ENCODE measurements around the gene PPP1R10.
"Not testable (repeated sequence)": the region's sequence is repeated elsewhere in the genome, so short reads cannot be mapped to it uniquely, and the experiment has no call there.

PPP1R10 gene

GRCh38 chr6:30616811-30617564 lies at the start of gene PPP1R10:
Gene PPP1R10 (minus strand): TSS chr6:30617243. CDS start chr6:30609944, 7,299 bp downstream.
- peak; percentile 97 for DNase-seq

GRCh38 chr6:30666300-30666699 lies 49.3 kb upstream of the PPP1R10 start:
- peak; percentile 24 for DNase-seq

GRCh38 chr6:30664994-30665767 lies 48.1 kb upstream of the PPP1R10 start:
- no peak for DNase-seq

DNA sequence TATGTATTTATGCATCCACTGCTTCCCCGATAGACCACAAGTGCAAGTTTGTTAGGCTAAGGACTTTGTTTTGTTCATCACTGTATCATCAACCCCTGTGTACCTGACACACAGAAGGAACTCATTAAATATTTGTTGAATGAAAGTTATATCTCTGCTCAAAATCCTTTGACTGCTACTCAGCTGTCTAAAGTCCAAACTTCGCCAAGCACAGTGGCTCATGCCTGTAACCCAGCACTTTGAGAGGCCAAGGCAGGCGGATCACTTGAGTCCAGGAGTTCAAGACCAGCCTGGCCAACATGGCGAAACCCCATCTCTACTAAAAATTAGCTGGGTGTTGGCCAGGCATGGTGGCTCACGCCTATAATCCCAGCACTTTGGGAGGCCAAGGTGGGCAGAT lies 40.9 kb upstream of the PPP1R10 start:
- not testable (repeated sequence) for DNase-seq

- no peak for DNase-seq
Observed at GRCh38 chr6:30657454-30657853, 40.4 kb upstream of the PPP1R10 start.

- no peak for DNase-seq
Observed at GRCh38 chr6:30656513-30656912, 39.5 kb upstream of the PPP1R10 start.

DNA sequence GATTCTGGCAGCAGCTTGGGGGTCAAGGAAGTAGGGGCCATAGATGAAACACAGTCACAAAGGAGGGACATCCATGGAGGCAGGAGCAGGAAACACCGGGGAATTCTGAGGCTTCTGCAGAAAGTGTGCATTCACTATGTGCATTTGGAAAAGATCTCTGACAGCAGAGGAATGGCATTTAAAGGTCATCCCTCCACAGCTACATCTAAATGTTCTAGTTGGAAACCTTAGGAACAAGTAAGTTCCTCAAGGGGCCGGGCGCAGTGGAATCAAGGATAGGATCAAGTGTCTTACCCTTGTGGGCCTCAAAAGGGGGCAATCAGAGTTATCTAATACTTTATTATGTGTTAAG lies 38.7 kb upstream of the PPP1R10 start:
- DNase-seq = no peak

DNA sequence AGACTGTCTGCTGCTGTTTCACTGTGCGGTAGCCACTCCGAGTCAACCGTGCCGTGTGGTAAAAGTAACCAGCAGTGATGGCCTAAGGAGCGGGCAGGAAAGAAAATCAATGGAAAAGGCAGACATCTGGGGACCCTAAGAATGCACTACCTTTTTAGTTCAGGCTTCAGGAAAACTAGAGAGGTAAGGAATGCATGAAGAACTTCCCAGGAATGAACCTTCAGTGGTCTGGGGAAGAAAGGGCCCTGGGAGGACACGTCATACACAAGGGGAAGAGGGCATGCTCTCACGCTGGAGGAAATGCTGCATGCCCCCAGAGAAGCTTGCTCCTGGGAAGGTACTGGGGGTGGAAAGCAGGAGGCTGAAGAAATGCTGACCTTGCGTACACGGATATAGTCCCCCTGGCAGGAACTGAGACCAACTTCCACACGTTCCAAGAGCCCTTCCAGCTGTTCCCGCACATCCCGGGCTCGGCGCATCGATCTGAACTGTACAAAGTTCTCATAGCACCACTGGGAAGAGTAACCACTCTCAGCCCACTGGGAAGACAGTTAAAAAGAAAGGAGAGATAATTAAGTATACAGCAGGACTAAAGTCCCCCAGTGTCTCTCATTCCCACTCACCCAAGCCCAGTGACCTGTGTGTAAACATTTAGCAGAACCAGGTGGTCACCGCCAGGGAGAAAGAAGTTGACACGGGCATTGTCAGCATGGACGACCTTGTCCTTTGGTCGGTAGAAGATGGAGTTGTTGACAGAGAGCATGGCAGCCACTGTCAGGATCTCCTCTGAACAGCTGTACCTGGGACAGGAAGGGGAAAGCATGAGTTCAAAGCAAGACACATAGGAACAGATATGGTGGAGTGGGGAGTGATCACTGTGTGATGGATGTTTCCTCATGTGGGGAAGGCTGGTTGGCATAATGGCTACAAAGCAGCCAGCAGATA lies 38.0 kb upstream of the PPP1R10 start:
- DNase-seq = no peak

DNA sequence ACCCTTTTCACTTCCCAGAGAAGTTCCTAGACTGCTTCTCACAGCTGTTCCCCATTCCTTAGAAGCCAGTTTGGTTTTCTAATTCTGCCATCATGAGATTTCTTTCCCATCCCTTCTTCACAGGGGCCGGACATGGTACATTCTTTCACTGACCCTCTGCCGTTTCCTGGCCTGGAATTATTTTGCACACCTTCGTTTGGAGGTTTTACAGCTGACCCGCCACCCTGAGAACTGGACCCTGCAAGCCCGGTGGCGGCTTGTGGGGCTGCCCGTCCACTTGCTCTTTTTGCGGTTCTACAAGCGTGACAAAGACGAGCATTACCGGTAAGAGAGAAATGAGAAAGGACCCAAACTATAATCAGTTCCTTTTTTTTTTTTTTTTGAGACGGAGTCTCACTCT lies 34.1 kb upstream of the PPP1R10 start:
- DNase-seq = no peak

DNA sequence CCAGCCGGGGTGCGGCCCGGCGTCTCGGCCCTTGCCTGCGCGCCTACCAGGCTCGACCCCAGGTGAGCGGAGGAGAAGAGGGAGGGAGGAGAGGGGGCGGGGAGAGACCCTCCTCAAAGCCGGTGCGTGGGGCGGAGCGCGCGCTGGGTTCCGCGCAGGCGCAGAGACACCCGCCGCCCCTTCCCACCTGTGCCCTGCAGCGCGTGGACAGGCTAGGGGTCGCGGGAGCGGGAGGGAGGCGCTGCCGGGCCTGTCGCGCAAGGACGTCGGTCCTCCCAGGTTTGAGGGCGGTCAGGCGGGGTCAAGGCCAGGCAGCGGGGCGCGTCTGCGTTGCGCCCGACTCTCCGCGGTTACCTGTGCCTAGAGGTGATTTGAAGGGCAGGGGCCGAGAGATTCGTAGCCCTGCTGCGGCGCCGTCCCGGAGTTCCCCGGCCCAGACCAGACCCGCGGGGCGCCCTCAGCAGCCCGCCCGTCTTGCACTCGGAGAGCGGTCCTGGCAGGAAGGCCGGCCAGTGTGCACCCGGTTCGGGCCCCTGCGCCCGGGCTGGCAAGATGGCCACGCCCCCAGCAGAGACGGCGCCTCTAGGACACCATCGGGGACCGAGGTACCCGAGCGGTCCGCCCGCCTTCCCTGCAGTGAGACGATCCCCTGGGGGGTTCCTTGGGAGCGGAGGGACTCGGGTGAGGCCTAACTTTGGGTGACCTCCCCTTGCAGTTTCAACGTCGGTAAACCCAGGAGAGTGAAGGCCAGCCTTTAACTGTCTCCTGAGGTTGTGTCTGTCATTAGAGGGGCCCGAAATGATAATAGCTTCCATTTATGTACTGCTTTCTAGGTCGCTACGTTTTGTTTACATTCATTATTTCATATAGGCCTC lies 30.4 kb upstream of the PPP1R10 start:
- DNase-seq = peak; percentile 88

DNA sequence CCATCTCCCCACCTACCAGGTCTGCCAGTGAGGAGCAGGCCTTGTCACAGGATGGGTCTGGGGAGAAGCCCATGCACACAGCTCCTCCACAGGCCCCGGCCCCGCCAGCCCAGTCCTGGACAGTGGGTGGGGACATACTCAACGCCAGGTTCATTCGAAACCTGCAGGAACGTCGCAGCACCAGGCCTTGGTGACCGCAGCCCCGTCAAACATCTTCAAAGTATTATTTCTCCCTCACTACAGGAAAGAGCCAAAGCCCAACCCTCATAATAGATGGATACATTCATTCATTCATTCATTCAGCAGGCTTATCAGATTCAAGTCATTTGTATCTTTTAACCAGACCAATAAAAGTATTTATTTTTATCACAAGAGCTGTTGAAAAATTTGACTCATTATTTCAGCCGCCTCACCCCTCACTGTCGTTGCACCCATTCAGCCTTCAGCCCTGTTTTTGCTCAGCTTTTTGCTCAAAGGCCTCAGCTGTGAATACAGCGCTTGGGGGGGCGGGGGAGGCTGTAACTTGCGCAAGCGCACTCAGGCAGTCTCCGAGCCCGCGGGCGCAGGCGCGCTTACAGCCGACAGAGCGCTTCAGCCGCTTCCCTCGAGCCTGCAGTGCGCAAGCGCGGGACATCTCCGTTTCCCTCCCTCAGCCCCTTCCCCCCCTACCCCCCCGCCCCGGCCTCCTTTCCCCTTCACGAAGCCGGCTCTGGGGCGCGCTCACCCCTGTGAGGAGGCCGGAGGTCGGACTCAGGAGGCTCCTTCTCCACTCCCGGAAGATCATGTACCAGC lies 29.6 kb upstream of the PPP1R10 start, which contains the start of gene C6orf136:
Gene C6orf136 (plus strand): TSS at position 684 of the 792 bp plus-strand sequence. CDS start 99 bp downstream, at position 783.
- DNase-seq = peak; percentile 97

- DNase-seq = no peak
Observed at GRCh38 chr6:30645989-30646388, 28.9 kb upstream of the PPP1R10 start.

- no peak for DNase-seq
Observed at GRCh38 chr6:30644769-30645168, 27.7 kb upstream of the PPP1R10 start.

DNA sequence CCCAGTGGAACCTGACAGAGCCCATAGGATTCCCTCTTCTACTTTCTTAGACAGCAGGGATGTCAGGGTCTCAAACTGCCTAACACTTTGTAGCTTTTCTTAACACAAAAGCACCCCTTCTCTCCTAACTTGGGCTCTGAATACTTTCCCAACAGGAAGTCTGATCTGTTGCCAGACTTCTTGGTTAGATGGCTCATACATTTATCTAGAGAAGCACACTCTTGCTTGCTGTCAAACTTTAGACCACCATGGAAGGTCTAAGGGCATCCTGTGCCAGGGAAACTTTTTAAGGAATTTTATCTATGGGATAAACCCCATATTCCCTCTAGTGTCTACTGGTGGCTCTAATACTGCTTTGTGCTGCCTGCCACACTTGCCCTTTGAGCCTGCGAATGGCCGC lies 26.6 kb upstream of the PPP1R10 start:
- DNase-seq = no peak

DNA sequence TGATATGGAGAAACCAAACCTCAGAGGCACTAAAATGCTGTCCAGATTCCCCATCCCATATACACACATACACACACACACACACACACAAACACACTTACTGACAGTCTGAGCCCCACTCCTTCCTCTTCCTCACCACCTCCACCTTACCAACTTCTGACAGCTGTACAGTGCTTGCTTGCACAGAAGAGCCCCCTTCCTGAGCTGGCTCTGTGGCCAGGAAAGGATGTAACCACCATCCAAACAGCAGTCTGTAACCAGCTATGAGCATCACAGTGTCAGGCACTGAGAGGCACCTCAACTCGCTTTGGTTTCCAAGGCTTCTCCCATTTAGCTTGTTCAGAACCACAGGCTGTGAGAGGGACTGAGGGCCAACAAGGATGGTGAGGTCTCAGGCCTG lies 24.0 kb upstream of the PPP1R10 start:
- DNase-seq = peak; percentile 5

DNA sequence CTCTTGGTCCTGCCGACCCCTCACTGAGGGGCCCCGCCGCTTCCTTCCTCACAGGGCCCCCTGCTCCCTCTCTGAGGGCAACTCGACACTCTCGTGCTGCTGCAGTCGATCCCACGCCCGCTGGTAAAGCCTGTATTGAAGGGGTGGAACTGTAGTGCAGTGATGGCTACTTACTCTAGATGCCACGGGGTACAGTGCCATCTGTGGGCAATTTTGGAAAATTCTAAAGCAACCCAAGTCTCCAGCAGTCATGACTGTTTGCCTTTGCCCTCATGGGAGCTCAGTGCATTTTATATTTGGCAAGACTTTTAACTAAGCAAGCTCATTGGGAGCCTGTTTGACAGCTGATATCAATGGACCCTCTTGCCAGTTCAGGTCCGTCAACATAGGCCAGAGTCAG lies 23.4 kb upstream of the PPP1R10 start:
- peak; percentile 9 for DNase-seq

DNA sequence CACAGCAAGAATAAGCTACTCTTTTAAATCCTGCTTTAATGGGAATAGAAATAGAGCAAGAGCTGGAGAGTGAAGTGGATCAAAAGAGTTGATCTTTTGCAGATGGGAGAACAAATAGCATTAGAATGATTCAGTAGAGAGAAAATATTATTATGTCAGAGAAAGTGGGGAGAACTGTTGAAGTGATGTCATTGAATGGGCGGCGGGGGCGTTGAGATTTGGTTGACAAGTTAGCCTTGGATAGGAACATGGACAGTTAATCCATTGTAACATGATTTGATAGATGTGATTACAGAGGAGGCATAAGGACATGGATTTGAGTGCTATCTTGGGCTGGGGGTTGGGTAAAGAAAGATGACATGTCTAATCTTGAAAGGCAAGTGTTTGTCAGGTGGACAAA lies 18.8 kb upstream of the PPP1R10 start:
- no peak for DNase-seq

DNA sequence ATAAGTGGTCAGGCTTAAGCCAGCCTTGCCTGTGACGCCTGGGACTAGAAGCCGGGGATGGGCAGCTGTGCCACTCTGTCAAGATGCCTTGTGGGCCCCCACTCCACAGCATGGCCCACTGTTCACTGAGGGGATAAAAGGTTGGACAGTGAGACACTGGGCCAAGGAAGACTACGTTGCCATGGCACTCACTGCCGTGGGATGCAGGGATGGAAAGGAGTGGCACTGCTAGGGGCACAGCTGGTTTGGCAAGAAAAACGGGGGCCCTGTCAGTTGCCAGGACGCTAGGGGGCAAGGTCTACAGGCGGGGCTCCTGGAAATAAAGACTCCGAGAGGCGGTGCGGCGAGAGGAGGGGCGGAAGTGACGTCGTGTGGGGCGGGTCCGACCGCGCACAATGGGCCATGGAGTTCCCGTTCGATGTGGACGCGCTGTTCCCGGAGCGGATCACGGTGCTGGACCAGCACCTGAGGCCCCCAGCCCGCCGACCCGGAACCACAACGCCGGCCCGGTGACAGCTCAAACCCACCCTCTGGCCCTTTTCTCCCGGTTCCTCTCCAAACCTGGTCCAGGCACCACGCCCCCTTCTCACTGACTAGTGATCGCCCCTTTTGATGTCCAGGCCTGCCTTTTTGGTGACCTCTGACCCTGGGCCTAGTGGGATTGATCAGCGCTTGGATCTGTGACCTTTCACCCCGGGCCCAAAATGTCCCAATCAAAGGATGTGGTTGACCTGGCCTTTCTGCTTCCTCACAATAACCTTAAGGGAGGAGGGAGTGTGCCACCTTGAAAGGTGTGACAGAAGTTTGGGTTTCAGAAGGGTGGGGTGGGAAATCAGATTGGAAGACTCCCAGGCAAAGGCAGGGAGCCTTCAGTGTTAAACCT lies 9.7 kb upstream of the PPP1R10 start, which contains the start of gene ATAT1:
Gene ATAT1 (plus strand): TSS at position 391 of the 883 bp plus-strand sequence.
- peak; percentile 92 for DNase-seq

DNA sequence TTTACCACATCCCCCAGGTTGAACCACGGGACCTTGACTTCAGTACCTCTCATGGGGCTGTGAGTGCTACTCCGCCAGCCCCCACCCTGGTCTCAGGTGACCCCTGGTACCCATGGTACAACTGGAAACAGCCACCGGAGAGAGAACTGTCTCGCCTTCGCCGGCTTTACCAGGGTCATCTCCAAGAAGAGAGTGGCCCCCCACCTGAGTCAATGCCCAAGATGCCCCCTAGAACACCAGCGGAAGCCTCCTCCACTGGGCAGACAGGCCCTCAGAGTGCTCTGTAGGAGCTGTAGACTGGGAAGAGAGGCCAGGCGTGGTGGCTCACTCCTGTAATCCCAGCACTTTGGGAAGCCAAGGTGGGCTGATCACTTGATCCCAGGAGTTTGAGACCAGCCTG lies 8.5 kb upstream of the PPP1R10 start:
- no peak for DNase-seq

- DNase-seq = no peak
Observed at GRCh38 chr6:30619561-30619960, 2.5 kb upstream of the PPP1R10 start.

Data from CD4-positive, alpha-beta T cell treated with Interleukin-17A for 4 hours (primary cell).